Left lung (tissue), 10 donors: ENCODE measurements around the gene IFT122. TPM values are rescaled to one million over a fixed set of nuclear protein-coding genes. Genes with fewer than 3 reads are reported as not detected.
A peak's percentile ranks its signal among the peaks of the same experiment; 100 is the strongest.

Experiments used
- ATAC-seq: fragments of 200-7000 bp; cut with Tn5 transposase; one replicate; pipeline ENCODE4 v1.9.1; 2020; ENCODE audit warnings: moderate library complexity
- DNase-seq, 4 donors: peaks; one replicate each; pipeline ENCODE4 v3.0.0-alpha.2; 2013 to 2020
- H3K27ac ChIP-seq, 2 donors: fragments of 200-600 bp; sonication (generic) in 1 of 2; one replicate each; pipeline versions ENCODE4 v1.5.0 to v1.8.0; 2020 to 2021
- H3K27me3 ChIP-seq, 2 donors: fragments of 200-600 bp; sonication (generic) in 1 of 2; one replicate each; pipeline versions ENCODE4 v1.5.0 to v1.8.0; 2020 to 2021
- H3K36me3 ChIP-seq, 2 donors: fragments of 200-600 bp; sonication (generic) in 1 of 2; one replicate each; pipeline versions ENCODE4 v1.5.0 to v1.8.0; 2020 to 2021
- H3K4me1 ChIP-seq, 2 donors: fragments of 200-600 bp; one replicate each; pipeline ENCODE4 v1.8.0; 2021
- H3K4me3 ChIP-seq, 2 donors: fragments of 200-600 bp; sonication (generic) in 1 of 2; one replicate each; pipeline versions ENCODE4 v1.5.0 to v1.8.0; 2020 to 2021; ENCODE audit warnings: mild to moderate bottlenecking in 1 of 2
- H3K9me3 ChIP-seq, 2 donors: fragments of 200-600 bp; sonication (generic) in 1 of 2; one replicate each; pipeline versions ENCODE4 v1.5.0 to v1.8.0; 2020 to 2021
- CTCF ChIP-seq, 2 donors: fragments of 200-600 bp; sonication (generic) in 1 of 2; IDR thresholded peaks; one replicate each; pipeline versions ENCODE4 v1.5.0 to v1.8.0; 2021; ENCODE audit warnings: antibody characterized with exemption in 2 of 2
- intact Hi-C, 2 donors: fragments of 100-400 bp; cut with DNase I; formaldehyde crosslinking; loops; one replicate each; pipeline versions ENCODE4 v1.11.2 to v1.14.2; 2022
- polyA plus RNA-seq, 6 donors: library from polyadenylated mRNA; unstranded; fragments of 120-200 nt; gene quantifications; one replicate each; pipeline ENCODE4 v1.2.1, GENCODE V29; 2013; ENCODE audit not compliant: insufficient read length in 6 of 6
- total RNA-seq, 2 donors: library from RNA; stranded (reverse); fragmentation: NEBNext Ultra II Directional; extraction: Animal tissue kit (Norgen Biotek cat#: 25700); gene quantifications; one replicate each; pipeline ENCODE4 v1.2.1, GENCODE V29; 2021
- donor health status: DM: no; HTN: yes; CAD: no.
- donor health status: DM: no; HTN: no; CAD: no.

The IFT122 gene
- total and polyA plus RNA-seq, 8 donors = 21.2 to 79.7 (median 71.3) TPM

- H3K27ac ChIP-seq = no peak overlapping the region
- no peaks in the 10 kb centered on the region for H3K9me3 ChIP-seq
- intact Hi-C loops = no loop called here
- H3K4me3 ChIP-seq = no peak overlapping the region
- no peak for TF ChIP-seq CTCF (IDR thresholded peaks at IDR 0.05)
- H3K4me1 ChIP-seq = peaks cover 0 to 22% of the 10 kb centered on the region in 2 donors
- H3K36me3 ChIP-seq = peaks cover 0 to 17% of the 10 kb centered on the region in 2 donors
- ATAC-seq (no peak), DNase-seq (no peak)
- H3K27me3 ChIP-seq = no peaks in the 10 kb centered on the region
These were observed 82.9 kb downstream of the IFT122 start for GRCh38 chr3:129522953-129523352.

- H3K4me1 ChIP-seq = peaks cover 0 to 22% of the 10 kb centered on the region in 2 donors
- H3K36me3 ChIP-seq = peaks cover 0 to 6% of the 10 kb centered on the region in 2 donors
- DNase-seq (peak in 1 of 4 donors; percentile 6), ATAC-seq (no peak)
- H3K27me3 ChIP-seq = no peaks in the 10 kb centered on the region
- intact Hi-C loops = no loop called here
- no peak overlapping the region for H3K4me3 ChIP-seq
- no peak overlapping the region for H3K27ac ChIP-seq
- H3K9me3 ChIP-seq = no peaks in the 10 kb centered on the region
- no peak for TF ChIP-seq CTCF (IDR thresholded peaks at IDR 0.05)
These were observed 84.1 kb downstream of the IFT122 start for GRCh38 chr3:129524081-129524480.

GRCh38 chr3:129525341-129525968 lies 85.4 kb downstream of the IFT122 start:
- peak overlapping the region in 1 of 2 donors; percentile 87 for H3K27ac ChIP-seq
- no peaks in the 10 kb centered on the region for H3K27me3 ChIP-seq
- ATAC-seq (peak; percentile 55), DNase-seq (peak in 1 of 4 donors; percentile 76)
- no peak for TF ChIP-seq CTCF (IDR thresholded peaks at IDR 0.05)
- no peaks in the 10 kb centered on the region for H3K36me3 ChIP-seq
- no peak overlapping the region for H3K4me3 ChIP-seq
- H3K4me1 ChIP-seq = peaks cover 0 to 30% of the 10 kb centered on the region in 2 donors
- intact Hi-C loops = no loop called here
- no peaks in the 10 kb centered on the region for H3K9me3 ChIP-seq

- DNase-seq = peak in 1 of 4 donors; percentile 50
- Histone ChIP-seq H3K27ac (peak overlapping the region in 1 of 2 donors; percentile 87), H3K27me3 (no peaks in the 10 kb centered on the region), H3K4me1 (peaks cover 0 to 30% of the 10 kb centered on the region in 2 donors), H3K36me3 (no peaks in the 10 kb centered on the region), H3K9me3 (no peaks in the 10 kb centered on the region), H3K4me3 (no peak overlapping the region)
- intact Hi-C loops = no loop called here
- TF ChIP-seq CTCF (IDR thresholded peaks at IDR 0.05) = no peak
- peak; percentile 69 for ATAC-seq
These were observed 86.3 kb downstream of the IFT122 start for GRCh38 chr3:129526121-129526900.

- peak in 1 of 4 donors; percentile 47 for DNase-seq
- Histone ChIP-seq H3K36me3 (no peaks in the 10 kb centered on the region), H3K4me3 (no peak overlapping the region), H3K9me3 (no peaks in the 10 kb centered on the region), H3K27me3 (no peaks in the 10 kb centered on the region), H3K4me1 (peaks cover 0 to 30% of the 10 kb centered on the region in 2 donors), H3K27ac (no peak overlapping the region)
- intact Hi-C loops = no loop called here
- TF ChIP-seq CTCF (IDR thresholded peaks at IDR 0.05) = no peak
- ATAC-seq = no peak
These were observed 87.2 kb downstream of the IFT122 start for GRCh38 chr3:129527262-129527661.
